Lower leg skin (tissue), 3 donors: ENCODE measurements around the gene KPNB1.

ENCODE experiments used
- POLR2A ChIP-seq, 2 donors: fragments of 450-650 bp; IDR thresholded peaks; one replicate each; pipeline ENCODE4 v1.6.1; 2016 to 2017; ENCODE audit warnings: antibody characterized with exemption in 2 of 2, mild to moderate bottlenecking in 1 of 2, moderate library complexity in 1 of 2
- TF ChIP-seq, protein P1 (sequence below), 3 donors: fragments of 450-650 bp; IDR thresholded peaks; one replicate each; pipeline ENCODE4 v1.5.1; 2016; ENCODE audit warnings: antibody characterized with exemption in 3 of 3, mild to moderate bottlenecking in 3 of 3, moderate library complexity in 2 of 3

DNA sequence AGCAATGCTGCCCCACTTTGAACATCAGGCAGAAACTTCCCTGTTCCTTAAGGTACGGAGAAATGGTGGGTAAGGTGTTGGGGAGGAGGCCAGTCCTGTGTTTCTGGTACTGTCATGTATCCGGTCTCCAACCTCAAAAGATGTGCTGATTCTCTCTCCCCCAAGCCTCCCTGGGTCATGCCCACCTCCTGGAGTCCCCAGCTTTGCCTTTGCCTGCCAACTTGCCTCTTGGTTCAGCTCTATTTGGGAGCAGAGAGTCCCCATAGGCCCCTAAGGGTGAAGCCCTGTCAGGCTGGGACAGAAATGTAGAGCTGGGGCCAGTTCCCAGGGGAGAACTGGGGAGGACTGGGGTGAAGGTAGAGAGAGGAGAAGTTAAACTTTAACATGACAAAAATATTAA, 81.7 kb downstream of the KPNB1 start:
- no peak for TF ChIP-seq POLR2A (IDR thresholded peaks at IDR 0.05)
- TF ChIP-seq, protein P1, sequence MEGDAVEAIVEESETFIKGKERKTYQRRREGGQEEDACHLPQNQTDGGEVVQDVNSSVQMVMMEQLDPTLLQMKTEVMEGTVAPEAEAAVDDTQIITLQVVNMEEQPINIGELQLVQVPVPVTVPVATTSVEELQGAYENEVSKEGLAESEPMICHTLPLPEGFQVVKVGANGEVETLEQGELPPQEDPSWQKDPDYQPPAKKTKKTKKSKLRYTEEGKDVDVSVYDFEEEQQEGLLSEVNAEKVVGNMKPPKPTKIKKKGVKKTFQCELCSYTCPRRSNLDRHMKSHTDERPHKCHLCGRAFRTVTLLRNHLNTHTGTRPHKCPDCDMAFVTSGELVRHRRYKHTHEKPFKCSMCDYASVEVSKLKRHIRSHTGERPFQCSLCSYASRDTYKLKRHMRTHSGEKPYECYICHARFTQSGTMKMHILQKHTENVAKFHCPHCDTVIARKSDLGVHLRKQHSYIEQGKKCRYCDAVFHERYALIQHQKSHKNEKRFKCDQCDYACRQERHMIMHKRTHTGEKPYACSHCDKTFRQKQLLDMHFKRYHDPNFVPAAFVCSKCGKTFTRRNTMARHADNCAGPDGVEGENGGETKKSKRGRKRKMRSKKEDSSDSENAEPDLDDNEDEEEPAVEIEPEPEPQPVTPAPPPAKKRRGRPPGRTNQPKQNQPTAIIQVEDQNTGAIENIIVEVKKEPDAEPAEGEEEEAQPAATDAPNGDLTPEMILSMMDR (IDR thresholded peaks at IDR 0.05), result no peak
